HUES64 (cell line): ENCODE data around the gene MIGA2.
A peak's percentile ranks its signal among the peaks of the same experiment; 100 is the strongest.

ENCODE experiments used
- H3K27ac ChIP-seq: 2 replicates; pipeline ENCODE4 v1.7.0; 2013; ENCODE audit warnings: low read depth, low read length, inconsistent platforms
- H3K27me3 ChIP-seq: 2 replicates; pipeline ENCODE4 v1.6.1; 2013; ENCODE audit warnings: mild to moderate bottlenecking, low read length; ENCODE audit not compliant: insufficient read depth
- H3K36me3 ChIP-seq: 2 replicates; pipeline ENCODE4 v1.6.1; 2013; ENCODE audit warnings: mild to moderate bottlenecking, low read length; ENCODE audit not compliant: insufficient read depth
- H3K4me1 ChIP-seq: 2 replicates; pipeline ENCODE4 v1.6.1; 2013; ENCODE audit warnings: mild to moderate bottlenecking, low read length, moderate library complexity; ENCODE audit not compliant: insufficient read depth
- H3K4me3 ChIP-seq: 2 replicates; pipeline ENCODE4 v1.5.1; 2013; ENCODE audit warnings: mild to moderate bottlenecking, low read length, moderate library complexity
- H3K9ac ChIP-seq: 2 replicates; pipeline ENCODE4 v1.6.1; 2013; ENCODE audit warnings: mild to moderate bottlenecking, low read depth, low read length
- H3K9me3 ChIP-seq: 2 replicates; pipeline ENCODE4 v1.6.1; 2013; ENCODE audit warnings: low read depth, low read length; ENCODE audit not compliant: insufficient read depth
- WGBS: fragments of 150-250, 120-280 bp; methylation state at CpG from one replicate; pipeline ENCODE4 v1.1.7; 2013; ENCODE audit warnings: missing lambda C conversion rate; 5-methylcytosine and 5-hydroxymethylcytosine counted together

The MIGA2 gene

DNA sequence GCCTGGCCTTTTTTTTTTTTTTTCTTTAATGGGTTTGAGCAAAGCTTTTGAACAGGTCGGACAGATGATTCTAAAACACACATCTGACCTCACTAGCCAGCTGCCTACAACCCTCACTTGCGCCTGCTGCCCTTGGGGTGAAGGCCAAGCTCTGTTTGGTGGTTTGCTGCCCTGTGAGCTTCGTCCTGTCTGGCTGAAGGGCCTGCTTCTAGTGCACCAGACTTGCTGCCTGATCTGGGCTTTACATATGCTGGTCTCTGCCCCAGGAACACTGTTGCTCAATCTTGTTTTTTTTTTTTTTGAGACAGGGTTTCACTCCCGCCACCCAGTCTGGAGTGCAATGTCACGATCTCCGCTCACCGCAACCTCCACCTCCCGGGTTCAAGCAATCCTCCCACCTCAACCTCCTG is 28.1 kb downstream of the MIGA2 start:
- Histone ChIP-seq H3K36me3 (peaks cover 66% of the 10 kb centered on the region), H3K27ac (no peak overlapping the region), H3K4me1 (no peaks in the 10 kb centered on the region), H3K27me3 (no peaks in the 10 kb centered on the region), H3K9me3 (no peaks in the 10 kb centered on the region), H3K4me3 (no peak overlapping the region), H3K9ac (no peak overlapping the region)
- 96% methylated on average over 8 of the region's 8 CpGs for WGBS

DNA sequence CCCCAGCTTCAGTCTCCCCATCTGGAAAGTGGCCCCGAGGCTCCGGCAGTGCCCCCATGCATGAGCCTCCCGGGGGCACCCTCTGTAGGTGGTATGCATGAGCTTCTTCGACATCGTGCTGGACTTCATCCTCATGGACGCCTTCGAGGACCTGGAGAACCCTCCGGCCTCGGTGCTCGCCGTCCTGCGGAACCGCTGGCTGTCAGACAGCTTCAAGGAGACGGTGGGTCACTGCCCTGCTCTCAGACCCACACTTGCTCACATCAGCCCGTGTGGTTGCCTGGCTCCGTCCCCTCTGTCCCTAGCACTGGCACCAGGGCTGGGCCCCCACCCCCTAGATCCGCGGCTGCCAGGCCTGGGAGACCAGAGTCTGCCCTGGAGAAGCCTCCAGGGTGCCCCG is 31.7 kb downstream of the MIGA2 start:
- no peak overlapping the region for H3K9ac ChIP-seq
- 94% methylated on average over 19 of the region's 19 CpGs for WGBS
- no peaks in the 10 kb centered on the region for H3K9me3 ChIP-seq
- H3K27me3 ChIP-seq = no peaks in the 10 kb centered on the region
- H3K27ac ChIP-seq = no peak overlapping the region
- peaks cover 46% of the 10 kb centered on the region for H3K36me3 ChIP-seq
- peaks cover 15% of the 10 kb centered on the region for H3K4me1 ChIP-seq
- H3K4me3 ChIP-seq = no peak overlapping the region

DNA sequence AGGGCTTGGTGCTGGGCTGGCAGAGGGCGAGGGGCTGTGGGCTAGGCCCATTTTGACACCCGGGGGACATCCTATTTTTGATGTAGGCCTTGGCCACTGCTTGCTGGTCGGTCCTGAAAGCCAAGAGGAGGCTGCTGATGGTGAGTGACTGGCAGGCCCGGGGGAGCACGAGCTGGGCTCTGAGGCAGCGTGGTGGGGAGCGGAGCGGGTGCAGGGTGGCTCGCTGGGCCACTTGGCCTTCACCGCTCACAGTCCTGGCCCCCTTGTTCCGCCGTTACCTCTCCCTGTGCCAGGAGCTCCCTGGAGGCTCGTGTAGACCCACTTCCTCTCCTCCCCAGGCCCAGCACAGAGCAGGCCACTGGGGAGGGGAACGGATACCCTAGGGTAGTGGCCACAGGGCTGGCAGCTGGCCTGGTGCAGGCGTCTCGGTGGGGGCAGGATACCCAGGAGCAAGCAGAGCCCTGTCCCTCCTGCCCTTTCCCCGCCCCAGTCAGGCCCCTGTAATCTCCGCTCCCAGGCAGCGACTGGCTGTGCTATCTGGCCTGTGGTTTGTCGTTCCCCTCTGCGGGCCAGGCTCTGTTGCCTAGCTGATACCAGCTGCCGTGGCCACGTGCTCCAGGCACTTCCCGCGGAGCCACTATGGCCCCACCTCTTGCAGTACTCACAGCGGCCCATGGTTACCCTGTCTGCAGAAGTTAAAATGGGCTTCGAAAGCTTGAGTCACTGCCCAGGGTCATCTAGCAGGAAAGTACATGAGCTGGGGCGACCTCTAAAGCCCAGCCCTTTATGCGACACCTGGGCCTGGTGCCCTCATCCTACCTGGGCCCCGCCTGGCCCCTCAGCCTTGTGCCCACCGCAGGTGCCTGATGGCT is 32.8 kb downstream of the MIGA2 start:
- peaks cover 37% of the 10 kb centered on the region for H3K36me3 ChIP-seq
- H3K9me3 ChIP-seq = no peaks in the 10 kb centered on the region
- no peaks in the 10 kb centered on the region for H3K27me3 ChIP-seq
- 93% methylated on average over 31 of the region's 31 CpGs for WGBS
- H3K4me1 ChIP-seq = peaks cover 15% of the 10 kb centered on the region
- H3K4me3 ChIP-seq = no peak overlapping the region
- H3K27ac ChIP-seq = no peak overlapping the region
- no peak overlapping the region for H3K9ac ChIP-seq

DNA sequence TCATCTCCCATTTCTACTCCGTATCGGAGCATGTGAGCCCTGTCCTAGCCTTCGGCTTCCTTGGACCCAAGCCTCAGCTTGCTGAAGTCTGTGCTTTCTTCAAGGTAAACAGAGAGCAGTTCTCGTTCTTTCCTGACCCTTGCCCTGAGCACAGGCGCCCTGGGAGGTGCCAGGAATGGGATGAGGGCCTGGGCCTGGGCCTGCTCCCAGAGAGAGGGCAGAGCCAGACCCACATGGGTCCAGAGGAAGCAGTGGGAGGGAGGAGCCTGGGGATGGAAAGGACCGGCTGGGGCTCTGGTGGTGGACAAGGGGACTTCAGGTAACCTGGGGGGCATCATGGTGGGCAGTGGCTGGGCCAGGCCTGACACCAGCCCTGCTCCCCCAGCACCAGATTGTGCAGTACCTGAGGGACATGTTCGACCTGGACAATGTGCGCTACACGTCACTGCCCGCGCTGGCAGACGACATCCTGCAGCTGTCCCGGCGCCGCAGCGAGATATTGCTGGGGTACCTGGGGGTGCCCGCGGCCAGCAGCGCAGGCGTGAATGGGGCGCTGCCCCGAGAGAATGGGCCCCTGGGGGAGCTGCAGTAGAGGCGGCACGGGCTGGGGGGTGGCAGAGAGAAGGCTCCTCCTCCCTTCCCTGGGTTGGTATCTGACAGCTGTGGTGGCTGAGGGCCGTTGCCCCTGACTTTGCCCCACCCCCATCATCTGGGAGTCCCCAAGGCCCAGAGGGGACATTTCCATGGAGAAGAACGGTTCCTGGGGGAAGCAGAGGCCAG is 33.6 kb downstream of the MIGA2 start:
- Histone ChIP-seq H3K9me3 (no peaks in the 10 kb centered on the region), H3K9ac (no peak overlapping the region), H3K36me3 (peaks cover 30% of the 10 kb centered on the region), H3K27ac (no peak overlapping the region), H3K27me3 (no peaks in the 10 kb centered on the region), H3K4me3 (no peak overlapping the region), H3K4me1 (peaks cover 15% of the 10 kb centered on the region)
- WGBS = 94% methylated on average over 25 of the region's 26 CpGs

DNA sequence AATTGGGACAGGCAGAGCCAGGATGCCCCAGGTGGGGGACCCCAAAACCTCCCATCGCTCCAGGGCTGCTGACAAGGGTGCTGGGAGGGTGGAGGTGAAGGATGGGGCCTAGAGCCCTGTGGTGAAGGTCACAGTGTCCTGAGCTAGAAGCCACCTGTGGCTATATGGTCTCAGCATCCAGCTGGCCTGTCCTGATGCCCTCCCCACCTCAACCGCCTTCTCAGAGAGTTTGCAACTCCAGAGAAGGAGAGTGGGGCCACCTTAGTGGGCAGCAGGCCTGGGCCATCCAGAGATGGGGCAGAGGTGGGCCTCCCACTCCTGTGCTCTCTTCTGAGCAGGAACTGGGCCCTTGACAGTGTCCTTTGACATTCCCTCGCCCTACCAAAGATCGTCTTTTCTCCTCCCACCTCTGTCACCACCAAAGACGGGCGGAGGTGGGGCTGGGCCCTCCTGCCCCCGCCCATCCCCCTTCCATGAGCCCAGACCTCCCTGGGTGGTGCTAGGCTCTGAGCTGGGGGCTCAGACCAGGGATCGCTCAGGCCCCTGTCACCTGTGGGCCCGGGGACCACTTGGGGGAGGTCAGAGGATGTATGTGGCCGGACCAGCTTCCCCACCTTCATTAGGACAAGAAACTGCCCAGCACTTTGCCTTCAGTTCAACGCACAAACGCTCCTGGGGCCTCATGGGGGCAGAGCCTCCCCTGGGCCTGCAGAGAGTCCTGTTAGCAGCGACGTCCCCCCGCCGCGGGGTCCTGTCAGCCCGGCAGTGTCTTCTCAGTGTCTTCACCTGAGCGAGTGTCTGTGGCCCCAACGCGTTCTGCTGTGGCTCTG is 34.5 kb downstream of the MIGA2 start:
- H3K9me3 ChIP-seq = no peaks in the 10 kb centered on the region
- peaks cover 15% of the 10 kb centered on the region for H3K4me1 ChIP-seq
- H3K36me3 ChIP-seq = peaks cover 23% of the 10 kb centered on the region
- peak overlapping the region; percentile 79 for H3K27ac ChIP-seq
- WGBS = 46% methylated on average over 21 of the region's 21 CpGs
- no peak overlapping the region; the same call in 1 of the 2 replicates for H3K4me3 ChIP-seq
- no peak overlapping the region for H3K9ac ChIP-seq
- H3K27me3 ChIP-seq = no peaks in the 10 kb centered on the region

DNA sequence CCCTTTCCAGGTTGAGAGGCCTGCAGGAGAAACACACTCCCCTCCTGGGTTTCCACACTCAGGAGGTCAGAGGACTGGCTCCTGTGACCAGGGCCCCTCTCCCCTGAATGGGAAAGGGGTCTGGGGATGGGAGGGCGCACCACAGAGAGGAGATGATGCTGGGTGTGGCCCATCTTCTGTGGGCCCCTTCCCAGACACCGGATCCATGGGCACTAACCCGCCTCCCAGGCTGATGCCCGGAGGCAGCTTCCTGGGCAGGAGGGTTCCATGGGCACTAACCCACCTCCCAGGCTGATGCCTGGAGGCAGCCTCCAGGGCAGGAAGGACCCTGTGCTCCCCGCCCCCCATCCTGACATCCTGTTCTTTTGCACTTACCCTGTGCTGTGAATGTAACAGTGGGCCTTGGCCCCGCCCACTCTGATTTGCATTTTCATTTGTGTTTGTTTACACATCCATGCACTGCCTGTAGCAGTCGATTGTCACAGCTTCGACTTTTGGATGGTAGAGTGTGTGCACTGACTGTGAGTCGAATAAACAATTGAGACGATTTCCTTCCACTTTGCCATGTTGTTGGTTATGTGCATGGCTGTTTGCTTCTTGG is 35.2 kb downstream of the MIGA2 start:
- Histone ChIP-seq H3K27me3 (no peaks in the 10 kb centered on the region), H3K9ac (no peak overlapping the region; the same call in 1 of the 2 replicates), H3K36me3 (peaks cover 20% of the 10 kb centered on the region), H3K27ac (peak overlapping the region; percentile 79), H3K9me3 (no peaks in the 10 kb centered on the region), H3K4me1 (peaks cover 15% of the 10 kb centered on the region), H3K4me3 (peak overlapping the region; percentile 20; the same call in 1 of the 2 replicates)
- WGBS = 28% methylated on average over 10 of the region's 10 CpGs

DNA sequence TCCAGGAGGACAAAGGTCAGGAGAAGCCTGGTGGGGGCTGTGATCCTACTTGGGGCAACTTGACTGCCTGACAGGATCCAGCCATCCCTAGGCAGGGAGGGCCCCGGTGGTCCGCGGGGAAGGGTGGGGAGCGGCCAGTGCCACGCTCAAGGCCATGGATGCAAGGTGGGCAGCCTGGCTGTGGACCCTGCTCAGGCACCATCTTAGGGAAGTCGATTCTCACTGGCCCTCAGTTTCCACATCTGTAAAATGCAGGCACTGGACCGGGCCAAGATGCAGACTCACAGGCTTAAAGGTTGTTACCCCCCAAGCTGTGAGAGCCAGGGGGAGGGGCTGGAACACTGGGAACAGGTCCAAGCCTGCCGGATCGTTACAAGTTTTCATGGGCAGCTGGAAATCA is 35.7 kb downstream of the MIGA2 start:
- no peak overlapping the region; the same call in 1 of the 2 replicates for H3K9ac ChIP-seq

DNA sequence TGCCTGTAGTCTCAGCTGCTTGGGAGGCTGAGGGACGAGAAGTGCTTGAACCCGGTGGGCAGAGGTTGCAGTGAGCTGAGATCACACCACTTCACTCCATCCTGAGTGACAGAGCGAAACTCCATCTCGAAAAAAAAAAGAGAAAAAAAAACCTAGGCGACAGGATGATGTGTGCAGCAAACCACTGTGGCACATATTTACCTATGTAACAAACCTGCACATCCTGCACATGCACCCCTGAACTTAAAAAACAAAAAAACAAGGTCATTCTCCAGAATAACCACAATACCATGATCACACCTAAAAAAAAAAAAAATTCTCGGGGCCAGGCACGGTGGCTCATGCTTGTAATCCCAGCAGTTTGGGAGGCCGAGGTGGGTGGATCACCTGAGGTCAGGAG is 37.0 kb downstream of the MIGA2 start:
- no peaks in the 10 kb centered on the region for H3K9me3 ChIP-seq
- 95% methylated on average over 8 of the region's 8 CpGs for WGBS
- H3K4me1 ChIP-seq = peaks cover 15% of the 10 kb centered on the region
- no peaks in the 10 kb centered on the region for H3K27me3 ChIP-seq
- no peak overlapping the region for H3K9ac ChIP-seq
- no peak overlapping the region for H3K4me3 ChIP-seq
- peaks cover 10% of the 10 kb centered on the region for H3K36me3 ChIP-seq
- no peak overlapping the region for H3K27ac ChIP-seq

More for the DNA sequence above, 35.7 kb downstream of the MIGA2 start:
- Histone ChIP-seq H3K27ac (peak overlapping the region; percentile 74; the same call in 1 of the 2 replicates), H3K9me3 (no peaks in the 10 kb centered on the region), H3K36me3 (peaks cover 18% of the 10 kb centered on the region), H3K4me1 (peaks cover 15% of the 10 kb centered on the region), H3K4me3 (peak overlapping the region; percentile 20; the same call in 1 of the 2 replicates), H3K27me3 (no peaks in the 10 kb centered on the region)
- WGBS = 48% methylated on average over 9 of the region's 9 CpGs

DNA sequence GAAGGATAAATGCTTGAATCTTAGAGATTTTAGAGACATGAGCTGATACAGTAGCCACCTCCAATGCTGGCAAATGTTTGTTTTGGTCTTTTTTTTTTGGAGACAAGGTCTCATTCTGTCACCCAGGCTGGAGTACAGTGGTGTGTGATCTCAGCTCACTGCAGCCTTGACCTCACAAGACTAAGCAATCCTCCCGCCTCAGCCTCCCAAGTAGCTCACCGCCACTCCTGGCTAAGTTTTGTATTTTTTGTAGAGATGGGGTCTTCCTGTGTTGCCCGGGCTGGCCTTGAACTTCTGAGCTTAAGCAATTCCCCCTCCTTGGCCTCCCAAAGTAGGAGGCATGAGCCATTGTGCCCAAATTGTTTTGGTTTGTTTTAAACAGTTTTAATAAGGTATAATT is 37.7 kb downstream of the MIGA2 start:
- no peak overlapping the region for H3K4me3 ChIP-seq
- no peak overlapping the region for H3K9ac ChIP-seq
- WGBS = 100% methylated on average over 2 of the region's 3 CpGs
- H3K27me3 ChIP-seq = no peaks in the 10 kb centered on the region
- H3K4me1 ChIP-seq = peaks cover 15% of the 10 kb centered on the region
- H3K36me3 ChIP-seq = peaks cover 7% of the 10 kb centered on the region
- no peak overlapping the region for H3K27ac ChIP-seq
- H3K9me3 ChIP-seq = no peaks in the 10 kb centered on the region

DNA sequence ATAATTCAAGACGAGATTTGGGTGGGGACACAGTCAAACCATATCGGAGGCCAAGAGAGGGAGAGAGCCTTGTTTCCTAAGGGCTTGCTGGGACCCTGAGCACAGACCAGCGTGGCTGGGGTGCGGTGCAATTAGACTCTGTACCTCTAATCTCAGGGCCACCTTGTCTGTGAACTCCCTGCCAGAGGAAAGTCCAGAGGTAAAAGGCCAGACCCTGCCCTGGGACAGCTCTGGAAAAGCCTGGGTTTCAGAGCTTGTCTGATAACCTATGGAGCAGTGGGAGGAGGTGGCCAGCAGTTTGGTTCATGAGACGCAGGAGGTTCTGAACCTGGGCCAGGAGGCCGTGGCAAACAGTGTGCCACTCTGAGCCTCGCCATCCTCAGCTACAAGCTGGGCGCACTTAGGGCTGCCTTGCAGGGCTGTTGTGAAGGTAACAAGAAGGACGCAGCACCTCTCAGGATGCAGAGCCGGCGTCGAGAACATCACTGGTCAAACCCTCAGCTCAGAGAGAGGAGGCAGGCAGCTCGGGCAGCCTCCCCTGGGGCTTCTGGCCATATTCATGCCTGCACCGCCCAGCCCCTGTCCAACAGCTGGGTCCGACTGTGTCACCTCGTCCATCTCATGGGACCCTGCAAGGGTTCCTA is 39.7 kb downstream of the MIGA2 start:
- 92% methylated on average over 16 of the region's 16 CpGs for WGBS
- no peaks in the 10 kb centered on the region for H3K36me3 ChIP-seq
- no peak overlapping the region for H3K4me3 ChIP-seq
- H3K27me3 ChIP-seq = no peaks in the 10 kb centered on the region
- H3K27ac ChIP-seq = no peak overlapping the region
- H3K9me3 ChIP-seq = no peaks in the 10 kb centered on the region
- peaks cover 13% of the 10 kb centered on the region for H3K4me1 ChIP-seq
- no peak overlapping the region for H3K9ac ChIP-seq
